ENCODE results near the gene ZCCHC14.

DNA sequence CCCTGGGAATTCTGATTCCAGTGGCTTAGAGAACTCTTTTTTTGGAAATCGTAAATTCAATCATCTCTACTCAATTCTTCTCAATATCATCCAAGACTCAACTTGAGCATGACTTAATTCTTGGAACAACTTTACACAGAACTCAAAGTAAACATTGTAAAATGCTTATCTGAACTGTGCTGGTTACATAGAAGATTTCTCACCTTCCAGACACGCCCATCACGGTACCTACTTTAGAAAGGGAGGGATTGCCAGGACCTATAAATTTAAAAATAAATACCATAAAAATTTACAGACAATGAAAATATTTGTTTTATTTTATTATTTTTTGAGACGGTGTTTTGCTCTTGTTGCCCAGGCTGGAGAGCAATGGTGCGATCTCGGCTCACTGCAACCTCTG is 74.2 kb downstream of the ZCCHC14 start:
- no peak for TF ChIP-seq ZNF234 (CRISPR knock-in tag; conservative IDR thresholded peaks at IDR 0.05)
- TF ChIP-seq TARDBP (CRISPR knock-in tag; IDR thresholded peaks at IDR 0.05) = no peak
- no peak for TF ChIP-seq ETV6 (CRISPR knock-in tag; conservative IDR thresholded peaks at IDR 0.05)
- TF ChIP-seq, protein P1, sequence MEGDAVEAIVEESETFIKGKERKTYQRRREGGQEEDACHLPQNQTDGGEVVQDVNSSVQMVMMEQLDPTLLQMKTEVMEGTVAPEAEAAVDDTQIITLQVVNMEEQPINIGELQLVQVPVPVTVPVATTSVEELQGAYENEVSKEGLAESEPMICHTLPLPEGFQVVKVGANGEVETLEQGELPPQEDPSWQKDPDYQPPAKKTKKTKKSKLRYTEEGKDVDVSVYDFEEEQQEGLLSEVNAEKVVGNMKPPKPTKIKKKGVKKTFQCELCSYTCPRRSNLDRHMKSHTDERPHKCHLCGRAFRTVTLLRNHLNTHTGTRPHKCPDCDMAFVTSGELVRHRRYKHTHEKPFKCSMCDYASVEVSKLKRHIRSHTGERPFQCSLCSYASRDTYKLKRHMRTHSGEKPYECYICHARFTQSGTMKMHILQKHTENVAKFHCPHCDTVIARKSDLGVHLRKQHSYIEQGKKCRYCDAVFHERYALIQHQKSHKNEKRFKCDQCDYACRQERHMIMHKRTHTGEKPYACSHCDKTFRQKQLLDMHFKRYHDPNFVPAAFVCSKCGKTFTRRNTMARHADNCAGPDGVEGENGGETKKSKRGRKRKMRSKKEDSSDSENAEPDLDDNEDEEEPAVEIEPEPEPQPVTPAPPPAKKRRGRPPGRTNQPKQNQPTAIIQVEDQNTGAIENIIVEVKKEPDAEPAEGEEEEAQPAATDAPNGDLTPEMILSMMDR (CRISPR knock-in tag; IDR thresholded peaks at IDR 0.05) = no peak
- no peak for TF ChIP-seq HCFC1 (IDR thresholded peaks at IDR 0.05; ENCODE audit: low read depth, low read length)
- no peak for TF ChIP-seq POLR2AphosphoS5 (IDR thresholded peaks at IDR 0.05; ENCODE audit: low read depth, low read length)
- no peak for TF ChIP-seq ZNF331 (CRISPR knock-in tag; IDR thresholded peaks at IDR 0.05)
- no peak for TF ChIP-seq FOXK1 (CRISPR knock-in tag; IDR thresholded peaks at IDR 0.05; ENCODE audit: borderline replicate concordance, low read depth)

Measured in HepG2 (cell line).